NB4 (cell line): ENCODE data around the gene TNFRSF18.

ENCODE experiments used
- DNase-seq: peaks from one replicate; pipeline ENCODE4 v3.0.0; 2010; ENCODE audit warnings: low read depth
- H3K4me3 ChIP-seq: one replicate; pipeline ENCODE4 v1.5.1; 2011; ENCODE audit warnings: mild to moderate bottlenecking, low read depth, low read length, moderate library complexity
- MYC ChIP-seq: IDR thresholded peaks from 2 replicates; pipeline ENCODE4 v1.6.1; 2011; ENCODE audit warnings: low read depth, low read length
- POLR2A ChIP-seq: IDR thresholded peaks from 2 replicates; pipeline ENCODE4 v1.6.1; 2011; ENCODE audit warnings: mild to moderate bottlenecking; ENCODE audit not compliant: insufficient read length; ENCODE audit errors: extremely low read depth
- TF ChIP-seq, protein P1 (sequence below): IDR thresholded peaks from one replicate; pipeline ENCODE4 v1.5.1; 2012; ENCODE audit warnings: low read depth, low read length
- TF ChIP-seq, protein P2 (sequence below): IDR thresholded peaks from 2 replicates; pipeline ENCODE4 v1.6.1; 2011; ENCODE audit warnings: low read depth, low read length

TNFRSF18 gene

DNA sequence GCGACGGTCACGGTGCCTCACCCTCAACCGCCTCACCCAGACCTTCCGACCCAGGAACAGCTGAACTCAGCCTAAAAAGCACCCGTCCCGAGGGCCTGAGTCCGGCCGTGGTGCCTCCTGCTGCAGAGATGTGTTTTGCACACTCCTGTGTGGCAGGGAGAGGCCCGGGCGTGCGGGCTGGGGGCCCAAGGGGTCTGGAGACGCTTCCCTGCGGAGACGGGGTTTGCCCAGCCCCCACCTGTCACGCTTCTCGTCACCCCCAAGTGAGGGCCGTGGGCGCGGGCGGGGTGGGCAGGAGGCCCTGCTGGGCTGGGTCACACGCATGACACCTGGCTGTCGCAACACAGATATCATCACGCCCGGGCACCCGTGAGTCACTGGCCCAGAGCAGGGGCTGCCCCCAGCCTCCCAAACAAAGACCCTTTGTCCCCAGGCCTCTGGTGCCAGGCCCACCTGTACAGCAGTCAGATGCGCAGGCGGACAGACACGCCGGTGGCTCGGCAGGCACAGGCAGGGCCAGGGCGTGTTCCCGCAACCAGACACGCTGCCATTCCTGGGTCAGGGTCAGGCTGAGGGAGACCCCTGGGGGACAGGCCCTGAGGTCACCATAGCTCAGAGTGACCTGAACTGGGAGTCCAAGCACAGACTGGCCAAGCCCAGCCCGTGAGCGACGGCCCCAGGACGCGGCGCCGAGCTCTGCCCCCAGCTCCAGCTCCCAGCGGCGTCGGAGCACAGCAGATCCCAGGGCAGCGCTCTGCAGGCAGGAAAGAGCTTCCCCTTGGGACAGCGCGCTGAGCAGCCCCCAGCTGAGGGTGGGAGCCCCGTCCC is 31.7 kb upstream of the TNFRSF18 start:
- TF ChIP-seq POLR2A (no peak), MYC (no peak)
- TF ChIP-seq, protein P1, sequence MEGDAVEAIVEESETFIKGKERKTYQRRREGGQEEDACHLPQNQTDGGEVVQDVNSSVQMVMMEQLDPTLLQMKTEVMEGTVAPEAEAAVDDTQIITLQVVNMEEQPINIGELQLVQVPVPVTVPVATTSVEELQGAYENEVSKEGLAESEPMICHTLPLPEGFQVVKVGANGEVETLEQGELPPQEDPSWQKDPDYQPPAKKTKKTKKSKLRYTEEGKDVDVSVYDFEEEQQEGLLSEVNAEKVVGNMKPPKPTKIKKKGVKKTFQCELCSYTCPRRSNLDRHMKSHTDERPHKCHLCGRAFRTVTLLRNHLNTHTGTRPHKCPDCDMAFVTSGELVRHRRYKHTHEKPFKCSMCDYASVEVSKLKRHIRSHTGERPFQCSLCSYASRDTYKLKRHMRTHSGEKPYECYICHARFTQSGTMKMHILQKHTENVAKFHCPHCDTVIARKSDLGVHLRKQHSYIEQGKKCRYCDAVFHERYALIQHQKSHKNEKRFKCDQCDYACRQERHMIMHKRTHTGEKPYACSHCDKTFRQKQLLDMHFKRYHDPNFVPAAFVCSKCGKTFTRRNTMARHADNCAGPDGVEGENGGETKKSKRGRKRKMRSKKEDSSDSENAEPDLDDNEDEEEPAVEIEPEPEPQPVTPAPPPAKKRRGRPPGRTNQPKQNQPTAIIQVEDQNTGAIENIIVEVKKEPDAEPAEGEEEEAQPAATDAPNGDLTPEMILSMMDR: no peak
- TF ChIP-seq, protein P2, sequence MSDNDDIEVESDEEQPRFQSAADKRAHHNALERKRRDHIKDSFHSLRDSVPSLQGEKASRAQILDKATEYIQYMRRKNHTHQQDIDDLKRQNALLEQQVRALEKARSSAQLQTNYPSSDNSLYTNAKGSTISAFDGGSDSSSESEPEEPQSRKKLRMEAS: no peak
- no peak for DNase-seq
- no peak overlapping the region for H3K4me3 ChIP-seq

DNA sequence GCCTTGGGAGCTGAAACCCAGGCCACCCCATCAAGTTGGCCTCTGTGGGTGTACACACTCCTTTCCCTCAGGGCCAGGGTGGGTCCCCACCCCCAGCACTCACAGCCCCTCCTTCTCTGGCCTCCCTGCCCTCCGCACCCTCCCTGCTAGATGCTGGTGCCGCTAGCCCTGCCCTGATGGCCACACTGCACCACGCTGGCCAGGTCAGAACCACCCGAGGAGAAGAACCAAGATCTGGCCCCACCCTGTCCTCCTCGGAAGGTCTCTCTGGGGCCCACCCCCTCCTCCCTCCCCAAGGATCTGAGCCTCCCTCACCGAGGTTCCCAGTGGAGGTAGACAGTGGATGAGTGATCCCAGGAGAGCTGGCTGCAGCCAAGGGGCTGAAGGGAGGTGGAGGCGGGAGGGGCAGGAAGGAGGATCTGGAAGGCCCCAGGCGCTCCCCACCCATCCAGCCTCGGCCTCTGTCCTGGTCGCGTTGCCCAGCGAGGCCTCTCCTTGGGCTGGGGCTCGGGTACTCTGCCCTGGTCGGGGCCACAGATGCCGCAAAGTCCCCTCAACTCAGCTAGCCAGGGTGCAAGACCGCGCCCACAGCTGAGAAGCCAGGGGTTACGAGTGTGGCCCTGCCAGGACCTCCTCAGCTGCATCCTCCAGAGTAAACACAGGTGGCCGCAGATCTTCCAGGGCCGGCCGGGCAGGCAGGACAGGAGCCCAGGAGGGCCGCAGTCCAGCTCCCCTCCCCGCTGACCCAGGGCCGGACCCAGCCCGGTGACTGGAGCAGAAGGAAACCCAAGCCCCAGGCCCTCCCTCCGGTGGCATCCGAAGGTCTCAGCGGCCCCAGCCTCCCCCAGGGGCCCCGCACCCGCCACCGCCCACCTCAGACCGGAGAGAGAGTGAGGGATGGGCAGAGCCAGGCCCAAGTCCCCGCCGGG is 30.8 kb upstream of the TNFRSF18 start:
- no peak for DNase-seq
- TF ChIP-seq, protein P2: no peak
- no peak for TF ChIP-seq POLR2A
- TF ChIP-seq, protein P1: no peak
- TF ChIP-seq MYC: no peak
- H3K4me3 ChIP-seq: no peak overlapping the region

DNA sequence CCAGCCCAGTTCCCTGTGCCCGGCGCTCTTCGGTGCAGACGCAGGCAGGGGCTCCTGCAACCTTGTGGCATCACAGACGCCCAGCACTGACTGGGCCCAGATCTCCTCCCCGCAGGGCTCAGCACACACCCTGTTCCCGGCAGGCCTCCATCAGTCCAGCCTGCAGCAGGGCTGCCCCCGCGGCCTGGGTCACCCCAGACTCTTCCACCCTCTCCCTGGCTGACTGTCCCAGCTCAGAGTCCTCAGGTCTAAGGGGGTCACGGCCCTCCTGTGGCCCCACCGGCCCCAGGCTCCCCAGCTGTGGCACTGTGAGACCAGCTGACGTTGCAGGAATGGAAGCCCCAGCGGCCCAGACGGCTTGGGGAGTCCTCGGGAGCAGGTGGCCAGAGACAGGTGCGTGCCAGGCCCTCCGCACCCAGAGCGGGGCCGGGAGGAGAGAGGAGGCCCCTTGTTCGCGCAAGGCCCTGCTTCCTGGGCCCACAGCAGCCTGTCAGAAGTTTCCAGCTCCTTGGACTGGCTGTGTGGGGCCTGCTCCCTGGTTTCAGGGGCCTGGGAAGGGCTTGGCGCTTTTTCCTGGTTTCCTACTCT is 29.9 kb upstream of the TNFRSF18 start:
- TF ChIP-seq MYC: no peak
- TF ChIP-seq, protein P1: no peak
- TF ChIP-seq POLR2A: no peak
- TF ChIP-seq, protein P2: no peak
- H3K4me3 ChIP-seq: no peak overlapping the region
- no peak for DNase-seq

DNA sequence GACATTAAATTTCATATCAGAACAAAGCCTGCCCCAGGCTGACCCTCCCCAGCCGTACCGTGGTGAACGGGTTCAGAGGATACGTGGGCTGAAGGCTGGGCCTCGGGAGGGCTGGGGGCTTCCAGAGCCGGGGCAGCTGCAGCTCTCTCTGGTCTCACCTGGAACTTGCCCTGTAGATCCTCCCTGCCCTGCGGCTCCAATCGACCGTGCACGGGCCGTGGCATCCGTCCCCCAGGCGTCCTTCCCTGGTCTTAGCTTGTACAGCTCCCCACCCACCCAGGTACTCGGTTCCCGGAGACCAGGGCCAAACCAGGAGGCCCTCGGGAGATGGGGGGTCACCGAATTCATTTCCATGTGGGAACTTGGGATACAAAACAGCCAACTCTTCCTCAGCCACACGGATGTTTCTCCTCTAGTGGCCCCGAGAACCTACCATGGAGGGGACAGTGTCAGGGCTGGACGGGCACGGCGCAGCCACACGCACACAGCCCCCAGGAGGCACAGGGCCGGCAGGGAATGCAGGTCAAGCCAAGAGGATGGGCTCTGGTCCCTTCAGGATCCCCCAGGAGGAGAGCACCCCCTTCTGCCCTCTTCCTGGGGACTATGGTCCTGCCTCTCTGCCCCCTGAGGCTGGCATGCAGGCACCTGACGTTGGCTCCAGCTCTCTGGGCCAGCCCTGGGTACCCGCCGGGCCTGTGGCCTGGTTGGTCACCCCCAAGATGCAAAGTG is 28.8 kb upstream of the TNFRSF18 start:
- TF ChIP-seq, protein P1: no peak
- TF ChIP-seq POLR2A (no peak), MYC (no peak)
- TF ChIP-seq, protein P2: no peak
- DNase-seq: no peak
- H3K4me3 ChIP-seq: no peak overlapping the region

GRCh38 chr1:1234180-1234808 is 27.9 kb upstream of the TNFRSF18 start:
- H3K4me3 ChIP-seq: no peak overlapping the region
- no peak for TF ChIP-seq MYC
- TF ChIP-seq, protein P2: no peak
- TF ChIP-seq, protein P1: no peak
- TF ChIP-seq POLR2A: no peak
- DNase-seq: no peak
